Measurements from ENCODE around the gene FBXL13.

The FBXL13 gene

DNA sequence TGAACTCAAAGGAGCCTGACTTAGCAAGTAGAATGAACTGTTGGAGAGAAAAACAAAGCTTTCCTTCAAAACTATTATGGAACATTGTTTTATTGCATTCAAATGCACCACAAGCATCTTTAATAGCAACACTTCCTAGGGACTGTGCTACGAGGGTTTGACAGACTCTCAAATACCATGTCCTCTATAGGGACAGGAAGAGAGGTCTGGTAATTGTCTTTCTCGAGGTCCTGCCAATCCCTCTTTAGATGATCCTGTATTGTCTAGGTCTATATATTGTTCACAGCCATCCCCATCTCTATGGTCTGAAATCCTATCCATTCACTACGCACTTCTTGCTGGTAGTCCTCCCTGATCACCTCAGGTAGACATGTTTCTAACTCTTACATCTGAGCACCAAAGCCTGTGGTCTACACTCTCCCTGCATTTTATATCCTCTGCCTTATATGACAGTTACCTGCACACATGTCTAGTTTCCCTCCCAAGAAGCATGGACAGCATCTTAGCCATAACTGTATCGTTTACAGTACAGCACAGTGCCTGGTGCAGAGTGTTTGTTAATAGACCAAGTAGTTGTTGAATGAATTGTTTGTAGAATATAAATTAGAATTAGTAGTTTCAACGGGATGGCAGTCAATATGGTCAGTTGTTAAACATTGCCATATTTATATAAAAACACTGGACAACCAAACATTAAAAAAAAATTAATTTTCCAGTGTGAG, 183.5 kb downstream of the FBXL13 start:
- DNase-seq: no peak

DNA sequence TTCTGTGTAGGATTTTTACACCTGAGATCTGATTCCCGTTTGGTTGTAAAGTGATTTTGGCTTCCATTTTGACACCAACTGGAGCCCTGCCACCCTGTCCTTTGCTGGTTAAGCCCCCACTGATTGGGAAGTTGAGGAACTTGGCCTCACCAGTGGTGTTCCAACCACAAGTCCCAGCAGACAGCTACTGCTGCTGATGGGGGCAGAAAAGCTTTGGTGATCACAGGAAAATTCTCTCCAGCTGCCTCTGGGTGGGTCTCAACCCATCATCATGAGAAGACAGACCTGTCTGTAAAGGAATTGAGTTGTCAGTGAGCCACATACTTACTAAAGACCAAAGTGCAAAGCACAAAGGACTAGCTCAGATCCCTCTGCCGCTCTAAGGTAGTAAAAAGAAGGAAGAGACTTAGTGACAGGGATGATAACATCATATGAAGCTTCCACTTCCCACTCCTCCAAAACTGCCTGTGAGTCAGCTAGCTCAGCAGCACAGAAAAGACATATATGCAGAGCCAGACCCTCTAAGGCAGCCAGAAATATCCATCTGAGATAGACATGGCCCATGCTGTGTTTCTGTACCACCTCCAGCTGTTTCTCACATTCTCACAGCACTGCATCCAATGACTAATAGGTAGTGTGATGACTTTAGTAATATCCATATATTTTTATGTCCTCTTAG, 184.2 kb downstream of the FBXL13 start:
- DNase-seq: no peak

DNA sequence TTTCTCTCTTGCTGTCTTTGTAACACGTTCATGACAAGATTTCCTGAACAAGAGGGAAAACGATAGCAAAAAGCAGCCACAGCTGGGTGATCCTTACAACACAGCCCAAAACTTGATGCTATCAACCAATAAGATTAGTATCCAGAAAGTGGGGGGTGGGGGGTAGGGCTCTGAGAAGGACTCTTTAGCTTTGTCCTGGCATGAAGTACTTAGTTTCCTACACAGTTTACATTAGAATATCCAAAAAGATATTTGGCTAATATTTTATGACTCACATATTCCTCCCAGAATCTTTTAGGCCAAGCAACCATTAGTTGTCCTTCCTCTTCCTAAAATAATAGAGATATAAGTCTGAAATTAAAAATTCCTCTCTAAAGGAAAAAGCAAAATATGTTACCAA, 184.7 kb downstream of the FBXL13 start:
- DNase-seq: no peak

DNA sequence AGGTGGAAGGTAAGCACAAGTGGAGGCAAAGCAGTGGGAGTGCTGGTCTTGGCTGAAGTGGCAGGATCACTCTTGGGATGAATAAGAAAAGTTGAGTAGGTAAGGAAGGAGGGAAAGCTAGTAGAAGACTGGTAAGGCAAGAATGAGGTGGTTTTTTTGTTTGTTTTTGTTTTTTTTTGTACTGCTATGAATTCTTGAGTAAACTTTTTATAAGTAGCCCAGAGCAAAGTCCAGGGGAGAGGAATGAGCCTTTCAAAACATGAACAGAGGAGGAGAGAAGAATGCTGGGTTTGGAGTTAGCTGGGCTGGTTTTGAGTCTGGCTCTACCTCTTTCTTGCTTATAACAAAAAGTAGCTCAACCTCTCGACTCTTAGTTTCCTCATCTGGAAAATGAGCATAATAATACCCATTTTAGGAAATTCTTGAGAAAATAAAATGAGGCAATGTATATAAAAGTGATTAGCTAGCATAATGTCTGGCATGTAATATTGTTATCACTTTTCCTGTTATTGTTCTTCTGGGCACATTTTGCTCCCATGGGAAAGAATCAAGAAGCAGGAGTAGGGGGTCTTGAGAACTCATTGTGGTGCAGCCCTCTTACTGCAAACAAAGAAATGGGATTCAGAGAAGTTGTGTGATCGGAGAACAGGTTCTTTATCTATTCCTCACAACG, 185.9 kb downstream of the FBXL13 start:
- DNase-seq: no peak

DNA sequence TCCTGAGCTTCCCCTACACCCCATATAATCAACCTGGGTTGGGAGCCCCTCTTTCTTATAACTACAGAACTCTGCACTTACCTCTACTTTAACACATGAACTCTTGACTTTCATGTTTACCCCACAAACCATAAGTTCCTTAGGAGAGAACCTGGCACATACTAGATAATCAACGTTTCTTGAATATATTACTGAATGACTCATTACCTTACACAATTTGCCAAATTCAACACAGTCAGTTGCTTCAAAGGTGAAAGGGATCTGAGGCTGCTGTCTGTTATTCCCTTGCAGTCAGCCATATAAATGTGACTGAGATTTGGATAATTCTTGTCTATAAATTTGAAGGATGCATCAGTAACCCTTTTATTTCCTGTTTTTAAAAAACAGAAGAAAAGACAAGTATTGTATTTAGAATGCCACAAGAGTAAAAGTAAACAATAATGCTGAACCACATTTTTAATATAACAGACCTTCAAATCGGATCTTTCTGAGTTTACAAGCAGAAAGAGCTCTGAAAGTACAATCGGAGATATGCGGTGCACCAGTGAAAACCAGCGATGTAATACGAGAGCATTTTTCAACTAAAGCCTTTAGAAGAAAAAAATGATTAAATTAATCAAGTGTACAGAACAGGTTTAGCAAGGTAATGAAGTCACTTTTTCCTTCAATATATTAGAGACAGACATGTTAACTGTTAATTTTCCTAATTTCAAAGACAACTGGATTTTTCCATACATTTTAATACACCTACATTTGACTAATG, 191.3 kb downstream of the FBXL13 start:
- DNase-seq: no peak

DNA sequence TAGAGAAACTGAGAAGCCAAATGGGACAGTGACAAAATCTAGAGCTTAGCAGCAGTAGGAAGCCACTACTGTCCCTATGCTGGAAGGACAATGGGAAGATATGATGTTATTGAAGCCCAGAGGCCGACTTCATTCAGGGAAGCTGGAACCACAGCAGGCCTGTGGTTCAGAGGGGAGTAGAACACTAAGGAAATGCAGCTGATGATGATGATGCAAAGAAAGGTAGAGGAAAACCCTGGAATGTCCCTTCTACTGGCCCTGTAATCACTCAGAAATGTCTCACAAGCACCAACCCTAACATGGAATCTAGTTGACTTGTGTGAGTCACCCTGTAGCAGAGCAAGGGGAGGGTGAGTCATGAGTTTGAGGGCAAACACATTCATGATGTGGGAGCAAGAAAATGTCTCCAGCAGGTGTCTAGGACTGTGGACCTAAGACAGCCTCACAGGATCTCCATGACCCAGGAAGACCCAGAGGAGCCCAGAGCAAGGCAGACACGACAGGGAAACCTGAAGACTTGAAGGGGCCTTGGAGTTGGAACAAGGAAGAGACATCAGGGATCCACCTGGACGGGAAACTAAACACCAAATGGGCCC, 198.8 kb downstream of the FBXL13 start:
- DNase-seq: no peak

DNA sequence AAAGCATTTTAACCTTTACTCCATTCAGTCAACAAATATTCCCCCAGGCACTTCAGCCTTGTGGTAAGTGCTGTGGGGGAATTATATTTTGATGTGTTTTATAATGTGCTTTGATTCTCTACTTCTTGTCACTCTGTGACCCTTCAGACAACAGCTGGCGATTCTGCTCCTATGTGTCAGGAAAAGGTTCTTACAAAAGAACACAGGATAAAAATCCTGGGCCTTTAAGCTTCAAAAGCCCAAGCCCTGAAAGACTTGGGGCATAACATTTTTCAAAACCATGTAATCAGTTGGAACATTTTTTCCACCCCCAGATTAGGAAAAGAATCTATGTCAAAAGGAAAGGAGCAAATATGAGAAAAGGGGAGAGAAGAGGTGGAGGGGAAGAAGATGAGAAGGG, 199.6 kb downstream of the FBXL13 start:
- no peak for DNase-seq

DNA sequence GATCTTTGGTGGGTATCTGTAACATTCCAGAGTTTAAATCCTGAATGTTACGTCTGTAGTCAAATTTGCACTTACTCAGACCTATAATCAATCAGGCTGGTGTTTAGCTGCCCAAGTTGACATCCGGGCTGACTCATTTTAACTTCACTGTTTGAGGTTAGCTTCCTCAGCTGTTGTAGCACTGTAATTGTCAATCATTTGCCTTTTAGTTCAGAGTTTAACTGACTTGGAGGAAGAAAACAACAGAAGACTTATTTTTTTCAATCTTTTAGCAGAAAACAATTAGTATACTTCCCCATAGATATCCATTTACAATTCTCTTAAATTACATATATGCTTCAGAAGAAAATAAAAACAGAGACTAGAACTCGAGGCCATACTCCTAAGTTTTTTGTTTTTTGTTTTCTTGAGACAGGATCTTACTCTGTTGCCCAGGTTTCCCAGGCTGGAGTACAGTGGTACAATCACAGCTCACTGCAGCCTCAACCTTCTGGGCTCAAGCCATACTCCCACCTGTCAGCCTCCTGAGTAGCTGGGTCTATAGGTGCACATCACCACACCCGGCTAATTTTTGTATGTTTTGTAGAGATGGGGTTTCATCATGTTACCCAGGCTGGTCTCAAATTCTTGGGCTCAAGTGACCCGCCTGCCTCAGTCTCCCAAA, 200.3 kb downstream of the FBXL13 start:
- DNase-seq: no peak

DNA sequence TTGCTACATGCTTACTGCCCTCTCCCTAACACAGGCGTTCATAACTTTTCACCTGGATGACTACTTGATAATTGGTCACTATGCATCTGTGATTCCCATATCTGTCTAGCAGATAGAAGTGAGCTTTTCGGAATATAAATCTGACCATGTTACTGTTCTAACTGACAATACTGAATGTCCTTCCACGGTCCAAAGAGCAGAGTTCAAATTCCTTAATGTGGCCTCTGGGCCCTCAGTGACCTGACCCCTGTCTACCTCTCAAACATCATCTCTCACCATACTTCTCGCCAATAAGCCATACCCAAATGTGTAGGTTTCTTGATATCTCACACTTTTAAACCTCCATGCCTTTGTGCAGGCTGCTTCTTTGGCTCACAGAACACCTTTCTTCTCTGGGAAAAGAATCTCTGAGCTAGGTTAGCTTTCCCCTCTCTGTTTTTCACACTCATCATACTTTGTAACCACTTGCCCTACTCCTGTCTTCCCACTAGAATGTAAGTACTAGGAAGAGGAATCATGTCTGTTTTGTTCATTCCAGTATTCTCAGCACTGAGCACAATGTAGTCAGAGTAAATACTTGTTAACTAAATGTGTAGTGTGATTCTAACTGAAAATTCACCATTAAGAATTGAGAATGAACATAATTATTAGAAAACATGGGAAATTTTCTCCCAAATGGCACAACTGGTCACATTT, 201.0 kb downstream of the FBXL13 start:
- no peak for DNase-seq

DNA sequence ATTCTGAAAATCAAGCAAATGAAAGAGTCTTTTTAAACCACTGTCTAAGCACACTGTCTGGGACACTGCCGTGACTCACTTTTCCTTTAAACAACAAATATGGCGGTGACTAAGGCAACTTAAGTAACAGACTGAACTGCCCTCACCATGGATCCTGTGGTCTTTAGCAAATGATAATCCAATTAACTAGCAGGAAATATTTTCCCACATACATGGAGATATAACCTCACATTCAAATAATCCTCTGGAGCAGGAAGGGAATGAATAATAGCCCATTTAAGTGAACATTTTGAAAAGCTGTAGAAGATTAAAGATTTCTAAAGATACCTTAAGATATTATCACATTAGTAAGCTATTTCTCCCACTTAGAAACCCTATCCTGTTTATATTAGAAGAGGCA, 202.1 kb downstream of the FBXL13 start:
- DNase-seq: no peak

DNA sequence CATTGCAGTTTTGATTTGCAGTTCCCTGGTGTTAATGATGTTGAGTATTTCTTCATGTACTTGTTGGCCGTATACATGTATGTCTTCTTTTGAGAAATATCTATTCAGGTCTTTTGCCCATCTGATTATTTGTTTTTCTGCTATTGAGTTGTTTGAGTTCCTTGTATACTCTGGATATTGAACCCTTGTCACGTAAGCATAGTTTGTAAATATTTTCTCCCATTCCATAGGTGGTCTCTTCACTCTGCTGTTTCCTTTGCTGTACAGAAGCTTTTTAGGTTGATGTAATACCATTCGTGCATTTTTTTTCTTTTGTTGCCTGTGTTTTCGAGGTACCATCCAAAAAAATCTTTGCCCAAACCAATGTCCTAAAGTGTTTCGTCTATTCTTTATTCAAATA, 205.4 kb downstream of the FBXL13 start:
- DNase-seq: no peak

DNA sequence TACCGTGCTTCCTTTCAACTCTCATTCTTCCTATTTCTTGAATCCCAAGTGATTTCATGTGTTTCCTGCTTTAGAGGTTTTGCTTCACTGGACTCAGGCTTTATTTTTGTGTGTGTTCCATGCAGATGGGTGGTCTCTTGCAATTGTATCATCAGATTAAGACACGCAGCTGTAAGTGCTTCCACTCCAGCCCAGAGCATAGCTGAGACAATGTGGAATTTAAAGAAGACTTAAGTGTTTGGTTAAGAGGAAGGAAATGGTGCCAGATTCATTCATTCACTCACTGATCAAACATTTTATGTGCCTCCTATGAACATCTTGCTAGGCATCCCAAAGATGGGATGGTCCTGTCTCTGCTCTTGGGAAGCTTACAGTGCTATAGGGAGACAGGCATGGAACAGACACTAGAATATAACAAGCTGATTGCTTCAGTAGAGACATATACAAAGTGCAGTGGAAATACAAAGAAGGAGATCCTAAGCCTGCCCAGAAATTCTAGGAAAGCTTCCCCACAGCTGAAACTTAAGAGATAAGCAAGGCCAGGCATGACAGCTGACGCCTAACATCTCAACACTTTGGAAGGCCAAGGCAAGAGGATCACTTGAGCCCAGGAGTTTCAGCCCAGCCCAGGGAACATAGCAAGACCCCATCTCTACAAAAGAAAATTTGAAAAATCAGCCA, 207.9 kb downstream of the FBXL13 start:
- DNase-seq: no peak

DNA sequence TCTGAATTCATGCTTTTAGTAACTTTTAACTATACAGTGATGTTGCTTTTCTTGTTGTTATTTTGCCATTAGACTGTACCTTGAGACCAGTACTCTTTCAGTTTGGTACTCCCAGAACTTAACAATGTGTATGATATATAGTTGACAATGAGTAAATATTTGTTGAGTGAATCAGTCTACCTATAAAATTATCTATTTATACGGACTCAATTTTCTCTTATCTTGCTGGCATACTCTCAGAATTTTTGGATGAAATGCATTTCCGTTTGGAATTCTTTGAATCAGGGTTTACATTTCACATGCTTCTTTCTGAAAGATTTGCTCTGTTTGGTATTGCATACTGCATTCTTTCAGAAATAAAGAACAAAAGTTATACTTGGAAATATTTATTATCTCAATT, 209.6 kb downstream of the FBXL13 start:
- no peak for DNase-seq

DNA sequence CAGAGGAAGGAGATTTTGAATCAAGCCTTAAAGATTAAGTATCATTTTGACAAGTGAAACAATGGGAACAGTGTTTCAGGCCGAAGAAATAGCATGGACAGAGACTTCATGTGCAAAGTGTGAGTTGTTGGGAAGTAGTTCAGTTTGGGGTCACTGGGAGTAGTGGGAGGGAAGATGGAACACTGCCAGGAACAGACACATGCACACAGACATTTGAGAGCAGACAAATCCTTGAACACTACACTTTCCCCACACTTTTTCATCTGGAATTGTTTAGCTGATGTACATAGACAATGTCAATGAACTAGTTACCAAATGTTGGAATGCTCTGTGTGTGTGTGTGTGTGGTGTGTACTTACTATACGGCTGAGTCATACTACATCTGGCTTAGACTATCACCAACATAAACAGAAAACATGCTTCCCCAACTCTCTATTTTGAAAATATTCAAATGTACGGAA, 214.2 kb downstream of the FBXL13 start:
- DNase-seq: no peak

DNA sequence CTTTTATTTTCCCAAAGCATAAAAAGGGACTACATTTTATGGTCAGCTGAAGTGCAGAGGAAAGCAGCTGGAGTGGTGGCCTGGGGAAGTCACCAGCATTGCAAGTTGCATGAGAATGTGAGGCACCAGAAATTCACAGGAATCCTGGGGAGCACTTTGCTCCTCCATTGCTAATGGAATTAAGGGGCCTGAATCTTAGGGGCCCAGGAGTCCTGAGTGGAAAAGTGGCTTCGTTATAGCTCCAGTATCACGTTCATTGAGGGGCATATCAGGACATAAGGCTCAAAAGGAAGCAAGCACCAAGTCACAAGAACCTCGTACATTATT, 214.8 kb downstream of the FBXL13 start:
- DNase-seq: no peak

DNA sequence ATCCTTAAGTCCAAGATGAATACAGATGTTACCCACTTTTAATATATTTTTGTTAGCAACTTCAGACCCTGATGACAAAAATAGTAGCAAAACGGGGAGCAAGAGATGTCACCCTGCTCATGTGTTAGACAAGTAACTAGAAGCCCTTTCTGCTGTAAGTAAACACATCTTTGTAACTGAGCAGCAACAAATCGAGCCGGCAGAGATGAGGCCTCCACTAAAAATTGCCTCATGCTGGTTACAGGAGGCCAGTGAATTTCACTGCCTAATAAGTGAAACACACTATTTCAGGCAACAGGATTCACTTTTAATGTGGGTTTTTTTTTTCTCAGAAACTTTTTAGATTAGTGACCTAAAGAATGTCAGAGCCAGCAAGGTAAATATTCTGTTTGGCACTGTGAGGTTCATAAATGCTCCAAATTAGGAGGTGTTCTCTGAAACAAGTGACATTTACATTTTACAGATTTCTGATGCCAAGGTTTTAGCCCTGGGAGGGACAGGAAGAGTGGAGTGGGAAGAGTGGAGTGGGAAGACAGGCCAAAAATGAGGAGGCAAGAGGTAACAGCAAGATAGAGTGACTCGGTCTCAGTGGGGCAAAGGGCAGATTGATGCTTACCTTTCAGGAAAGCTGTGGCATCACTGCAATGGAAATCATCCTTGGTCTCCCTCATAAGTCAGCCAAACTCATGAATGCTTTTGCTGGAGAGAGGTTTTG, 215.4 kb downstream of the FBXL13 start:
- DNase-seq: no peak

DNA sequence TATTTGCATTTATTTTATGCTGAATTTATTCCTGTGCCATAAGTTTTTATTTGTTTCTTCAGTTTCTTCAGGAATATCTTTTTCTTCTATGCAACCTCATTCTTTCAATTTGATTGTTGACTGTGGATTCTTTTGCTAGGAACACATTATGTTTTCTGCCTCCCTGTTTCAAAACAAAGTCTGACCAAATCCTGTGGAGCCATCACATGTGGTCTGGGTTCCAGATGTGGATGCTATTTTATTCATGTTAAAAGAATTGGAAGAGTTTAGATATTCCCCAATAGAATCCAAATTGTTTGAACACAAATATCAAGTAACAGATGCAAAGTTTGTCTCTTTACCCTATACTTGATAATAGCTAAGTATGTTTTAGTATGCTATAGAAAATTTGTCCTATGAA, 218.6 kb downstream of the FBXL13 start:
- DNase-seq: no peak

DNA sequence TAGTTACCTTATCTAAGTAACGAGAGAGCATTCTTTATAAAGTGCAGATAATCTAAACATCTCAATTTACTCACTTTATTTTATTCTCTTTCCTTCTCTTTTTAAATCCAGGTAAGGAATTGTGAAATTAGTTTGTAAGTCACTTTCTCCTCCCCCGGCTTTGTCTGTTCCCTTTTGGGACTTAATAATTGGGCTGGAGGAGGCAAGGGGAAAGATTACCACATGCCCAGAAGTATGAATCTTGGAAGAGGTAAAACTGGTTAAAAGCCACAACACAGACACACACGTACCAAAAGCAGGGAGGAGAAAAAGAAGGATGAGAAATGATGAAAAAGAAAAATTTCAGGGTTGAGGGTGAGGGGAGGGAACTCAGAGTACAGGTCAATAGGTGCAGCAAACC, 225.1 kb downstream of the FBXL13 start:
- DNase-seq: no peak

DNA sequence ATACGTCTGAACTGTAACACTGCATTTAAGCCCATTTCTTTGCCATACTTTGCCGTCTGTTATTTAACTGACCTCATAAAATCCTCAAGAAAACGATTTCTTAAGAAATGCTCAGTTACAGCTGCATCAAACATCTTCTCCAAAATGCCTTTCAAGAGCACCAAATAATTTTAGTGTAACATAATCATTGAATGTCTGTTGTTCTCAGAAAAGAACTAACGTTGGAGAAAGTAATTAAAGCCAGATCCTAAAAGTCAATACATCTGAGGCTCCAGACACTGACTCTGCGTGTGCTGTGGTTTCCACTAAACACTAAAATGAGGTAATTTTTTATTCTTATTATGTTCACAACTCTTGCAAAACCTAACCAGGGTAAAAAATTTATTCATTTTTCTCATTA, 225.5 kb downstream of the FBXL13 start:
- no peak for DNase-seq

DNA sequence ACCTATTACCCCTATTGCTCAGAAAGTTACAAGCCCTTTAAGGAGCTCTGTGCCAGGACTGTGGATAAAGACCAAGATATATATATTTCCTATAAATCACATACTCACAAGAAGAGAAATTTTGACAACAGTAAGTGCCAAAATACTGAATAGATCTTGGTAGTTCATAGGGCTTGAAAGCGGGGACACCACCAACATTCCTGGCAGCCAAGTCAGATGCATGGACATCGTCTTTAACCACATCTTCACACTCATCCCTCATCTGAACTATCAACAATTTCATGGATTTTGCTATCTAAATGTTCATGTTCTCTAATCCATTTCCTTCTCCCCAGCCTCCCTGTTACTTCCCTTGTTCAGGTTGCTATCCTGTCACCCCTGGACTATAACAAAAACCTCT, 229.2 kb downstream of the FBXL13 start:
- no peak for DNase-seq

DNA sequence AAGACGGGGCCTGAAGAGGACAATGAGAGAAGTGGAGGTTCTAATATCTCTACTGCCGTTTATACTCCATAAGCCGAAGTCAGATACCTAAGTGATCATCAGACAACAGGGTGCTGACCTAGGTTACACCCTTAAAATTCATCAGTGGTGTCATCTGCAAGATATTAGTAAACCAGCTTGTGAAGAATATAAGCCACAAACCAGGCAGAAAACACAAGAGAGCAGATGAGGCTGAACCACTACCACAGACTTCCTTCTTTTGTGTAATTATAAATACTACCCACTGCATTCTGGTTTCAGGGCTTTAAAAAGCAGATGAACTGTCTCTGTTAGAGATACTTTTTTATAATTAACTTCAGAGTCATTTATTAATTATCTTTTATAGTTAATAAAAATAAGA, 230.7 kb downstream of the FBXL13 start:
- DNase-seq: no peak

All from midbrain (tissue), 1 donor.